GM19463 (cell line): ENCODE data around the gene UCP2.

Experiments used
- ATAC-seq: cut with Tn5 transposase; IDR thresholded peaks from one replicate; pipeline ENCODE4 v1.9.1; 2021; ENCODE audit warnings: mild to moderate bottlenecking, moderate library complexity; ENCODE audit not compliant: unreplicated experiment

Gene UCP2

GRCh38 chr11:73972620-73973449 lies 9.8 kb downstream of the UCP2 start:
- ATAC-seq = no peak

GRCh38 chr11:73972187-73972586 lies 10.5 kb downstream of the UCP2 start:
- no peak for ATAC-seq

DNA sequence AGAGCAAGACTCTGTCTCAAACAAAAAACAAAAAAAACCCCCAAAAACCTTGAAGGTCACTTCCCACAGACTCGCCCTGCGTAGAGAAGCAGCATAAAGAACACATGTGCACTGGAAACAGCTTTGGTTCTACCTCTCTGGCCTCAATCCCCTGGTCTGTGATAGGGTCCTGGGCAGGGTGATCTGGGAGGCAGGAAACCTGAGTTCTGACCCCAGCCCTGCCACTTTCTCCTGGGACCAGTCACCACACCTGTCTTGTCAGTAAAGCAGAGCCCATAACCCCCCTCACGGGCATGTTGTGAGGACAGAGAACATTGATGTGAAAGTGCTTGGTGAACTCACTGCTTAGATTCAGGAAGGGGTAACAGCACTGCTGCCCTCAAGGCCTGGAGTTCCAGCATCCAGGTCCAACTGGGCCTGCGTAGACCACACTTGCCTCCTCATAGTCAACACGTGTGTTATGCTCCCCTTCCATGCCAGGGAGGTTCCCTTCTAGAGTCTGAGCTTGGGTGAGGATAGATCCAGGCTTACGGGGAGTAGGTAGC lies 11.4 kb downstream of the UCP2 start:
- ATAC-seq = no peak

- ATAC-seq = no peak
Observed at GRCh38 chr11:73969991-73970800, 12.4 kb downstream of the UCP2 start.

- ATAC-seq = no peak
Observed at GRCh38 chr11:73969091-73969490, 13.6 kb downstream of the UCP2 start.

DNA sequence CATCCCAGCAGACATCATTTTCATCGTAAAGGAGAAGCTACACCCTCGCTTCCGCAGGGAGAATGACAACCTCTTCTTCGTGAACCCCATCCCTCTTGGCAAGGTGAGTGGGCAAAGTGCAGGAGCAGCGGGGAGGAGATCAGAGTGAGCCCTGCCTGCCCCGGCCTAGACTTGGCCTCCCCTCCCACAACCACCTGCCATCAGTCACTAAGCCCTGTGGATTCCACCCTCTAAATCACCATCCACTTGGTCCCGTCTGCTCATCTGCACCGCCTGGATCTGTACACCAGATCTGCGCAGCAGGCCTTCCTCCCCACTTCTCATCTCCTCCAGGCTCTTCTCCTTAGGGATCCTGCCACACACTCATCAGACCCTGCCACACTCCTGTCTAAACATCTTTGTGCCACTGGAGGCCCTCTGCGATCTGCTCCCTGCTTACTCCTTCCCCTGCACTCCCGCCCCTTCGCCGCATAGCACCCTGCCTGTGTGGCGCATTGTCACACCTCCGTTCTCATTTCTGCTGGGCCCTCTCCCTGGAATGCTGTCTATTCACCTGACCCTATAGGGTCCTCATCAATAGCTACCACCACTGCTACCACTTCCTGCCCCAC lies 14.2 kb downstream of the UCP2 start:
- ATAC-seq = no peak

DNA sequence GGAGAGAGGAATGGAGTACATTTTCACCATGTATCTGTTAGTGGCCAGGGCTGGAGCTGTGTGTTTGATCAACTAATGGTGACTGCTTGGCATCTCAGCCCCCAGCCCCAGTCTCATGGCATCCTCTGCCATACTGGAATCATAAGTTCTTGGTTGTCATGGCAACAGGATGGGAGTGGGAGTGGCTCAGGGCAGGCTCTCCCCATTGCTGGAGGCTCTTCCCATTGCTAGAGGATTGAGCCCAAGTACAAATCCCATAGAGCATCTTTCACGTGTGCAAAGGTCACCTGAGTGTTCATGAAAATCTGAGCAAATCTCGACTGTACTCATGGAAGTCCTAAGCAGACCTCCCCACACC lies 16.9 kb downstream of the UCP2 start:
- no peak for ATAC-seq

DNA sequence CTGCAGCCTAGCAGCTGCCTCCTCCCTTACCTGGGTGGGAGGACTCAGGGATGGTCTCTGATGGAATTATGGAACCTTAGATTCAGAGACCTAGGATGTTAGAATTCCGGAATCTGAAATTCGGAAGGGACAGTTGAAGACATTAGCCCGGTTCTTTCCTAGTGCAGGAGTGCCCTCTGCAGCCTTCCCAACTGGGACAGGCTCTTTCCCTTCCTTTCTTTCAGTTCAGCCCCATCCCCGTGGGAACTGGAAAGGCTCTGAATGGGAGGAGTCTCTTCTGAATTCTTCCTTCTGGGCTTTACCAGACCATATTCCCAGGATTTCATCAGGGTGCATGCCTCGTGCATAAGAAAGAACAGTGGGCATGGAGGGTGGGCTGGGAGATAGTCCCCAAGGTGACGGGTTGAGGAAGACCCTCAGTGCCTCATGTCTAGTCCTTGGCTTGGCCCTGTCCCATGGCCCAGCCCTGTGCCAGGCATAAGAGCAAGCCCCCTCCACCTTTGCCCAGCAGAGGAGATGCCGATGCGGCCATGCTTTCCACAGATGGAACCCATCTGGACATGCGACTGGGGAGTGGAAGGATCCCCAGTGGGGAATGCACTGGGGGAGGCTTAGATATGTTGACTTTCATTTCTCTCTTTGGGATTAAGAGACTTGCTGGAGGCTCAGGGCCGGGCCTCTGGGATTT lies 17.4 kb downstream of the UCP2 start:
- ATAC-seq = no peak

DNA sequence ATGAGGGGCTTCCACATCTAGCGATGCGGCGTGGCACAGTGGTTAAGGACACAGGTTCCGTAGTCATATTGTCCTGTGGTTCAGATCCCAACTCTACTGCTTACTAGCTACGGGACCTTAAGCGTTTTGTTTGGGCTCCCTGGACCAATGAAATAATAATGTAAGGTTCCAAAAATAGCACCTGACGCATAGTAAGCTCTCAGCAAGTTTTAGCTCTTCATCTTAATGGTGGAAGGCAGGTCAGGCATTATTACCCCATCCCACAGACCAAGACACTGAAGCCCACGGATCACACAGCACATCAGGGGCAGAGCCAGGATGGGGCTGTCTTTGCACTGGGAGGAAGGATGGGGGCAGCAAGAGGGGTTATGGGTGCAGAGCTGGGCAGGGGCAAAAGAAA lies 18.8 kb downstream of the UCP2 start:
- no peak for ATAC-seq

DNA sequence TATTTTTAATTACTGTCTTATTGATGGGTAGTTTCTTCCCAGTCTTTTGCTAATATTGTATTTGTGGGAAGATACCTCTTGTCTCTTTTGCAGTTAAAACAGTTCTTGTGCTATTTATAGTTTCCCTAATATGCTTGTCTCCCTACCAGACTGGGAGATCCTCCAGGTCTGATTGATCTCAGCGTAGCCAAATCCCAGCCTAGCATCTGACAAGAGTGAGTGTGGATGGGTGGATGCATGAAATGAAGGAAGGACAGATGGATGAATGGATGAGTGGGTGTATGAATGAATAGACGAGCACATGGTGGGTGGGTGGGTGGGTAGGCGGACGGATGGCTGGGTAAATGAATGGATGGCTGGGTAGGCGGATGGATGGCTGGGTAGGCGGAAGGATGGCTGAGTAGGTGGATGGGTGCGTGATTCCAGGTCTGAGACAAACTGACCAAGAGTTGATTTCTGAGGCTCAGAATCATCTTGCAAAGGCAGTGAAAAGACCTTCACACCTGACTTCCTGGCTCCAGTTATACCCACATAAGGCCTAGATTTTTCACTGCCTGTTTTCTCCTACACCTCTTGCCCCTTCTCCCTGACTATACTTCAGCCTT lies 20.4 kb downstream of the UCP2 start:
- no peak for ATAC-seq

GRCh38 chr11:73961321-73961720 lies 21.3 kb downstream of the UCP2 start:
- ATAC-seq = no peak

DNA sequence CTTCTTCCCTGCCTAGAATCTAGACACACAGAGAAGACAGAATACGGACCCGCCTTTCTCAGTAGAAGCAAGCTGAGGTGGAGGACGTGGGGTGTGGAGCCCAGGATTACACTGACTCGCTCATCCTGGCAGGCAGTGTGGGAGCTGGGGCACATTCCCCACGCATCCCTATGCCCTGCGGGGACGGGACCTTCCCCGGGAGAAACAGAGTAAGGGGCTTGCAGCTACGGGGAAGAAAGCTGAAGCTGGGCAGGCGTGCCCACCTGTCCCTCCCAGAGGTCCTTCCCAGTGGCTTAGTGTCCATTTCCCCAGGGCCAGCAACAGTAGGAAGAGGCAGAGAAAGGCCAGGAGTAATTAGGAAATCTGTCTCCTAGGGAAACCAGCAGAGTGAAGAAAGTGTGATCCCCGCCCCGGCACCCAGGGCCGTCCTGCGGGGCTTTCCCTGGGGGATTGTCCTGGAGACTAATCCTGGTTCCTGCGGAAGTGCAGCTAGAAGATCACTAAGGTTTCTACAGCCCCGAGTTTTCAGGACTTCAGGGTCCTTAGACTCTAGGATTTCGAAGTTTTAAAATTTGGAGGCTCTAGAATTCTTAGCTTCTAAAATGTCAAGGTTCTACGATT lies 24.0 kb downstream of the UCP2 start:
- ATAC-seq = no peak

- no peak for ATAC-seq
Observed at GRCh38 chr11:73957654-73958361, 24.8 kb downstream of the UCP2 start.

DNA sequence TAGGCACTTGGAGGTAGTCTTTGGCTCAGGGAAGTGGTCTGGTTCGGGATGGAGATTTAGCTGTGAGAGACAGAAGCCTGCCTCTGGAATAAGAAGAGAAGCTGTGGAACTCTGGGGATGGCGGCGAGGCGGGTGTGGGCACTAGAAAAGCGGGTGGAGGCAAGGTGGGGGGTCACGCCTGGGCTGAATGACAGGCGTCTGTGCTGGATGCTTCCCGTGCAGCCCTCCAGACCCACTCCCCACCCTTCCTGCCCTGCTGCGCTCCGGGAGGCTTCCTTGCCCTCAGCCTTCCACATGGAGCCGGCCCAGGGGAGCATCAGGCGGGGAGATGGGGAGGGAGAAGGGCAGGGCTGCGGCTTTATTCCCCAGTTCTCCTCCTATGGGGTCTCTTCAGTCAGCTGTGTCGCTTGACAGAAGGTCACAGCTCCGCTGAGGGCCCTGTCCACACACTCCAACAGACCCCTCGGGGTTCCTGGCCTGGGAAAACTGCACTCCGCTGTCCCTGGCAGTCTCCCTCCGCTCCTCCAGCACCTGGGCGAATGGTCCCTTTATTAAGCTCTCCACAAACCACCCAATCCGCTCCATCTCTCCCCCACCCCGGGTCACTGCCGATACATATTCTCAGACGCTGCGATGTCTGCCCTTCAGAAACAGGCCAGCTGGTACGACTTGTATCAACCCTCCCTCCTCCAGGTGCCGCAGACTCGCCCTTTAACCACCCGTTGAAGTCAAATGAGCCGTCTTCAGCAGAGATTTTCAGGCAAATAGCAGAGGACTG lies 25.6 kb downstream of the UCP2 start:
- ATAC-seq = no peak

DNA sequence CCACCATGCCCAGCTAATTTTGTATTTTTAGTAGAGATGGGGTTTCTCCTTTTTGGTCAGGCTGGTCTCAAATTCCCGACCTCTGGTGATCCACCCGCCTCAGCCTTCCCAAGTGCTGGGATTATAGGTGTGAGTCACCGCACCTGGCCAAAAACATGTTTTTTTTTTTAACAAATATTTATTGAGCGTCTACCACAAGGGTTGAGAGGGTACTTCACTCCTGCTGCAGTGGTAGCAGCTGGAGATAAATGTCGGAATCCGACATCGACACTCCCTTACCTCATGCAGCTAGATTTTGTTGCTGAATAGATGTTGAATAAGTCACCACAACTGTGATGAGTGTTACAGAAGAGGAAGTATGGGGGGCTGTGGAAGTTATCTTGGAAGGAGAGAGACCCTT lies 30.8 kb downstream of the UCP2 start:
- ATAC-seq = no peak

GRCh38 chr11:73950869-73951710 lies 31.6 kb downstream of the UCP2 start, which contains the start of gene DNAJB13:
TSS of gene DNAJB13 (plus strand) at chr11:73951026. CDS start at chr11:73951070, 44 bp downstream.
- ATAC-seq = peak; percentile 93

DNA sequence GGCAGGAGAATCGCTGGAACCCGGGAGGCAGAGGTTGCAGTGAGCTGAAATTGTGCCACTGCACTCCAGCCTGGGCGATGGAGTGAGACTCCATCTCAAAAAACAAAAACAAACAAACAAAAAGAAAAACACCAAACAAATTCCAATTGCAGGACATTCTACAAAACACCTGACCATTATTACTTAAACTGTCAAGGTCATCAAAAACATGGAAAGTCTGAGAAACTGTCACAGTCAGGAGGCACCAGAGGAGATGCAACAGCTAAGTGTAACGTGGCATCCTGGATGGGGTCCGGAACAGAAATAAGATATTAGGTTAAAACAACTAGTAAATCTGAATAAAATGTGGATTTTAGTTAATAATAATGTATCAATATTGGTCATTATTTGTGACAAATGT lies 32.7 kb downstream of the UCP2 start:
- no peak for ATAC-seq

- no peak for ATAC-seq
Observed at GRCh38 chr11:73949246-73949645, 33.4 kb downstream of the UCP2 start.
